Cerebellar cortex (tissue), 1 donor: ENCODE results near the gene ANKS6.

Experiments
- DNase-seq: peaks from one replicate; pipeline ENCODE4 v3.0.0-alpha.2; 2015; ENCODE audit warnings: low spot score

The ANKS6 gene

DNA sequence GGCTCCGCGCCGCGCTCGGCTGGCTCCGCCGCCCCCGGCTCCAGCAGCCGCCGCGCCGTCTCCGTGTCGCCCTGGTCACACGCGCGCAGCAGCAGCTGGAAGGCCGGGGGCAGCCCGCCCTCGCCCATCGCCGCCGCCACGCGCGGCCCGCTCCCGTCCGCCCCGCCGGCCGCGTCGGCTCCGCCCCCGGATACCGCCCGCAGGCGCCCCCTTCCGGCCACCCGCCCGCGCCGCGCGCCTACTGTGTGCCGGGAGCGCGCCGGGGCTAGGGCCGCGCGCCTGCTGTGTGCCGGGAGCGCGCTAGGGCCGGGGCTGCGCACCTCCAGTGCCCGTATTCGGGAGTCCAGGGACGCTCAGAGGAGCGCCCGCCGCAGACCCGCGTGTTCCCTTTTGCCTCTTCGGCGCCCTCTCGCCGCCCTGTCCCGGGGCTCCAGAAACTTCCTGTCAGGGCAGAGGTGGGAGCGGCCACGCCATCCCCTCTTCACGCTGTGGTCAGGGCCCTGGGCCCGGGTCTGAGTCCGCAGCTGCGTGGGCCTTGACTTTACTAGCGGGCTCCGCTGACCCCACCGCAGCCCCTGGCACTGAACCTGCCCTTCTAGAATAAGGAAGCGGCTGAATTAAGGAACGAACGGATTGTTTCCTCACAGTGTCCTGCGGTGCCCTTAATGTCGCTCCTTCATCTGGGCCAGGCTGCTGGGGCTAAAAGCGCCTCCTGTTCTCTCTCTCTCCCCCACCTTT lies at the start of gene ANKS6:
Gene ANKS6 (minus strand): TSS at position 192 of the 738 bp plus-strand sequence. CDS start 64 bp downstream, at position 128.
- peak; percentile 69 for DNase-seq

DNA sequence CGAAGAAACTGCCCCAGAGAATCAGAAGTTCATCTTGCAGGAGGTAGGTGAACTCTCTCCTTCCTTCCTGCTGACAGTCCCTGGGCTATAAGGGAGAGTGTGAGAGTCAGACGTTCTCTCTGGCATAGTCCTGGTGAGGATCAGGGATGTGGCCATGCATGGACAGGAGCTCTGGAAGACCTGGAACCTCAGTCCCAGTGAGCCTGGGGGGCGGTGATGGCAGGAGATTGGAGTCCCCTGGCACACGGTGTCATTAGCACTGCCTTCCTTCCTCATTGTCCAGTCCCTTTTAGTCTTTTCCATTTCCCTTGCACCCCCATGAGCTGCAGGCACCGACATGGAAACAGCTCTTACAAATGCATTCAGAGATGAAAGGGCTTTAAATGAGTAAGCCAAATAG lies 49.7 kb upstream of the ANKS6 start:
- no peak for DNase-seq

DNA sequence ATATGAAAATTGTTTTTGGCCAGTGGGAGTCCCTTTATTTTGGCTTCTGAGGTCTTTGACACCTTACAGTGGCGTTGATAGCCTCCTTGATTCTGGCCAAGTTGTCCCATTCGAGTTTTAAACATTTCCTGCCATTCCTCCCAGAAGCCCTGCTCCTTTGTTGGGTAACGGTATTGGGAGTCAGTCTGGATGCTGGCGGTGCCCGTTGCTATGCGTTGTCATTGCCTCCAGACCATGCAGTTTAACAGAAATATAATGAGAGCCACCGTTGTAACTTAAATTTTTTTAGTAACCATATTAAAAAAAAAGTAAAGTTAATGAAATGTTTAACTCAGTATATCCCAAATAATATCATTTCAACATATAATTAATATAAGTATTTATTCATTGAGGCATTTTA lies 46.2 kb upstream of the ANKS6 start:
- no peak for DNase-seq

DNA sequence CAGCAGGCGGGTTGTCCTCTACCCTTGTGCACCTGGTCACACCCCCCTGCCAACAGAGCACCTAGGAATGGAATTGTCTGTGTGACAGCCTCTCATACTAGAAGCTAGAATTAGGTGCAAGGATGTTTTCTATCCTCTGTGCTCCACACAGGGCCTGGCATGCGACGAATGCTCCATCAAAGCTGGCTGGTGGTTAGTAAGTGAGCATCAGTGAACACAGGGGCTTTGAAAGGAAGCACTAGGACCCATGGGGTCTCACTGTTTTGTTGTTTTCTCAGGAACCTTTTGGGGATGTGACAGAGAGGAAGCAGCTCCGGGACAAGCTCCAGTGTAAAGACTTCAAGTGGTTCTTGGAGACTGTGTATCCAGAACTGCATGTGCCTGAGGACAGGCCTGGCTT lies 43.4 kb upstream of the ANKS6 start:
- DNase-seq = no peak

DNA sequence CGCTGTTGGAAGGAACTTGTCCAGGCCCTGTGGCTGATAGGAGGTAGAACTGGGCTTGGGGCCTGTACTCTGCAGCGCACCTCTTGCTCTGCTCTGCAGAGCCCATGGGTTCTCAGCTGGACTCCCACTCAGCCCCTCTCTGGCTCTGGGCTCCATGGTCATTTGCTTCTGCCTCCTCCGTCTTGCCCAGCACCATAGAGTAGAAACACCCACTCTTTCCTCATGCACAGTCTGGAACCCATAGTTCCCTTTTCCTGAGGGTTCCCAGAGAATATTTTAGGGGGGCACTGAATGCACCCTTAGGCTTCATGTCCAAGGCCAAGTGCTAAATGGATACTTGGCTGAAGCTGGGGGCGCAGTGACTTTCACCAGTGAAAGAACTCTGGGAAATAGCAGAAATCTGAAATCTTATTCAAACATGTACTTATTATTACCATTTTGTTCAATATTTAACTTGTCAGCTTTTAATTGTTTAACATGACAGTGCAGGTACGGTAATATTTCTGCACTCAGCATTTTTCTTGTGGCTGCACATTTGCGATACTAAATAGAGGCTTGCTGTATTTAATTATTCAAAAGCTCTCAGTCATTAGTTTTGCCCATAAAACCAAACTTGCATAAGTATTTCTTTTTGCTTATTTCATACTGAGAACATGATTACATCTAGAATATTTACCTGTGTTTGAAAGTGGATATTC lies 42.7 kb upstream of the ANKS6 start:
- DNase-seq = no peak

DNA sequence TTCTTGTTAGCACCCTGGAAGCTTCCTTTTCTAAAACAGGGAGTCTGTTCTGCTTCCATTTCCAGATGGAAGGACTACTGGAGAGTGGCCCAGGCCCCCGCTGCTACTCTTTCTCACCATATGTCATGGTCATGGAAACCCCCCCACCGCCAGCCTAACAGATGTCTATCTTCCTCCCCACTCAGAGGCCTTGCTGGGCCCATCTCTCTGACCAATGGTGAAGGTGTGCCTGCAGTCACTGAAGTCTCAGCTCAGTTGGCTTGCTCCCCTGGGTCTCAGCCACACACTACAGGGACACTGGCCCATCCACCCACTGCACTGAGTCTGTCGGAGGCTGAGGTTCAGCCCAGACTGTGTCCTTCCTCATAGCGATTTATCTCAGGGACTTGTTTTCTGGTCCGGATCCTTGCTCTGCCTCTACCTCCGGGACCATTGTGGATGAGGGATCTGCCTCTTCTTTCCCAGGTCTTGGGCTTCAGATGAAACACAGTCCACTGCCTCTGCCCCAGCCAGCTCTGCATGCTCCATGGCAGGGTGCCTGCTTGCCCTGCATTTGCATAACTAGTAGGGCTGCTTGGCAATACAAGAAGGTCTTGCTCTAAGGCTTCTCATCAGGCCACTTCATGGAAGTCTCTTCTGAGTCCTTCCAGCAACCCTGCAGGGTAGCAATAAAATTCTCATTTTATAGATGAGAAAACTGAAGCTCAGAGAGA lies 42.0 kb upstream of the ANKS6 start:
- DNase-seq = peak; percentile 94

DNA sequence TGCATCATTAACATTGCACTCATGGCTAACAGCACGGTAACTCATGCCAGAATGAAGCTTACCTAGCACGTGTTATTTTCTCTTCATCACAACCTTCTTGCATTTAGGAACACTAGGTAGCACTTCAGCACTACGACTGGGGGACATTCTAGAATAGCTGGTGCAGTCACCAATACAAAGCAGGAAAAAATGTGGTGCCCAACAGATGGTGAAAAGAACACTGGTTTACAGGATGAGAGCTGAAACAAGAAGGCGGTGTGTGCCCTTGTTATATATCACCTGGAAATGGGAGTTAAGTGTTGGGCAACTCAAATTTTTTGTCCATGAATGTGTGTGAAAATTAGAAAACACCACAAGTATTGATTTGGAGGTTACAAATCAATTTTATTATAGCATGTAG lies 41.2 kb upstream of the ANKS6 start:
- DNase-seq = peak; percentile 73

DNA sequence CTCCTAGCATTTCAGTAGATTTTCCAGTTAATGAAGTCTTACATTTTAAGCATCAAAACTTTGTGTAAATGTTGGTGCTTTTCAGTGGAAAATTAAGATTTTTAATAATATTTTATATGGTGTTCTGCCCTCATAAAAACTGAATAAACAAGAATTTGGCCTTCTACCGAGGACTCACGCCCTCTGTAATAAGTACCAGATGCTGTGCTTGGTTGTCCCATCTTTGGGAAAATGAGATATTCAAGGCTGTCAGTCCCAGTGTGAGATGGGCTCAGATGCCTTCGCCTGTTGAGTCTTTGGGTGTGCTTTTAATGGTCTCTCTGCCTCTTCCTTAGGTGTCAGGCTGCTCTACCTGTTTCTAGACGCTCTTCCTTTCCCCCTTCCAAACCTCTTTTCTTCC lies 39.9 kb upstream of the ANKS6 start:
- DNase-seq = no peak

DNA sequence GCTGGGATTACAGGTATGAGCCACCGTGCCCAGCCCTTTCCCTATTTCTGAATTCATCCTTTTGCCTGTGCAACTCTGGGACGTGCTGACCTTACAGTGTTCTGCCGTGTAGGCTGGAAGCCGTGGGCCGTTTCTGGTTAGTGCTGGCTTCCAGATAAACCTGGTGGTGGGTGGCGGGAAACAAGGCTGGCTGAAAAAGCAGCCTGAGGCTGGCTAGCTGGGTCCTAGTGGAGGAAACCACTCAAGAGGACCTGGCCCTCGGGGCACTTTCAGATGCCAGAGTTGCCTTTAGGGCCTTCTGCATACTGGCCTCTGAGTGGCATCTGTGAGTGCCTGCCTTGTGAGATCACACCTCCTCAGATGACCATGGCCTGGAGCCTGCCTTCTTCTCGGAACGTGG lies 38.0 kb upstream of the ANKS6 start:
- DNase-seq = no peak

DNA sequence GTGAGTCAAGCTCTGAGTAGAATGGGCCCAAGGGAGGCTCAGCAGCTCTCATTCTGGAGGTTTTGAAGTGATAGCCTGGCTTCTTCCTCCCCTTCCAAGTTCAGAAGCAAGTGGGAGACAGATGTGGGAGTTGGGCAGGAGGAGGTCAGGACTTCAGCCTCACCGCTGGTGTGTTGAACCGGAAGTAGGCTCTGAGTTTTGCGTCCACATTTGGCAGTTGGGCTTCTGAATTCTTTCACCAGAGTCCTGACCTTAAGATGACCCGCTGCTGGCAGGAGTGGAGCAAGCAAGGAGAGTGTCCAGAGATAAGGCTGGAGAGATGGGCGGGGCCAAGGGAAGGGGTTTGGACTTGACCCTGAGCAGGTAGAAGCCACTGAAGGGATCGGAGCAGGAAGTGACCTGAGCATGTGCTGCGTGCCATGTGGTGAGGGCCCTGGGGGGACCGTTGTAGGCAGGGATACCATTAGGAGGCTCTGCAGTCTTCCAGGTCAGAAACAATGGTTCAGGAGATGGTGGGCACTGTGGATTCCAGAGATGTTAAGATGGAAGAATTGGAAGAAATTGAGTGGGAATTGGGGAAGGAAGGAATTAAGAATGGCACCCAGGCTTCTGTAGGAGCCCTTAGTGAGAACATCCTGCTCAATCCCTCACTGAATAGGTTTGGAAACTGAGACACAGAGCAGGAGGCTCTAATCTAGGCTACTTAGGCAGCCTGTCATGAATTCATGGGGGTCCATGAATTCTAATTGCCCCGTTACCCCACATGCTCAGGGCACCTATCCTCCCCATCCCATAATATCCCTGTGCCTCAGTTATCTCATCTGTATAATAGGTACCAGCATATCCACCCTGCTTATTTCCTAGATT lies 37.0 kb upstream of the ANKS6 start:
- no peak for DNase-seq

DNA sequence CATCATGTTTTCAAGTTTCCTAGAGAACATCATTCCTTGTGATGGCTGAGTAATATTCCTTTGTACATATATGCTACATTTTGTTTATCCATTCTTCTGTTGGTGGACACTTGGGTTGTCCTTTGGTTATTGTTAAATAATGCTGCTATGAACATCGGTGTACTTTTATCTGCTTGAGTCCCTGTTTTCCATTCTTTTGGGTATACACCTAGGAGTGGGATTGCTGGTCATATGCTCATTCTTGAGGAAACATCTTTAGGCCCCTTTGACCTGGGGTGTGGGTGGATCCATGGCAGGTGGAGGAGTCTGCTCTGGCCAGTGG lies 36.4 kb upstream of the ANKS6 start:
- no peak for DNase-seq

DNA sequence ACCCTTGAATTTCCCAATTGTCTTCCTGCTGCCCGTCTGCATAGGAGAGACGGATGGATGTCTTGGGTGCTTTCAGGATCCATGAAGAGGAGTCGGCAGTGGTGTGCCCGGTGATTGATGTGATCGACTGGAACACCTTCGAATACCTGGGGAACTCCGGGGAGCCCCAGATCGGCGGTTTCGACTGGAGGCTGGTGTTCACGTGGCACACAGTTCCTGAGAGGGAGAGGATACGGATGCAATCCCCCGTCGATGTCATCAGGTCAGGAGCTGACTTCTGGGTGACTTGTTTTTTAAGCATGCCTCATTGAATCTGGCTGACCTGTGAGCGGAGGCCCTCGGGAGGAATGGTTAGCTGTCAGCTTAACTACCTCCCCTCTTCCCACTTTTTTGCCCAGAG lies 35.3 kb upstream of the ANKS6 start:
- no peak for DNase-seq

DNA sequence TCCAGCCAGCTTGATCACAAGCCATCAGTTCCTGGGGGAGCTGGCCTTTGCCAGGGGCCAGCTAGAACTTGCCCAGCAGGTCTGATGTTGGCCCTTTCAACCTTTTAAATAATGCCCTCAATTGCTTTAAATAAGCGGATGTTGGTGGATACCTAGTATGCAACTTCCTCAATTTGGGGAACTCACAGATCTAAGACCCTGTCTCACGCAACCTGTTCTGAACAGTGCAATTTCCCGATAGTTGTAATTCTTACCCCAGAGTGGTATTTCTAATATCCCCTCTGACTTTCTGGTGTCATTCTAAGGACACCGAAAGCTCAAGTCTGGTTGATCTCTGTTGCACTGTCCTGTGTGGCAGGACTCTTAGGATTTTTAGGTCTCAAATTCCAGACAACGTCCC lies 34.2 kb upstream of the ANKS6 start:
- DNase-seq = no peak

DNA sequence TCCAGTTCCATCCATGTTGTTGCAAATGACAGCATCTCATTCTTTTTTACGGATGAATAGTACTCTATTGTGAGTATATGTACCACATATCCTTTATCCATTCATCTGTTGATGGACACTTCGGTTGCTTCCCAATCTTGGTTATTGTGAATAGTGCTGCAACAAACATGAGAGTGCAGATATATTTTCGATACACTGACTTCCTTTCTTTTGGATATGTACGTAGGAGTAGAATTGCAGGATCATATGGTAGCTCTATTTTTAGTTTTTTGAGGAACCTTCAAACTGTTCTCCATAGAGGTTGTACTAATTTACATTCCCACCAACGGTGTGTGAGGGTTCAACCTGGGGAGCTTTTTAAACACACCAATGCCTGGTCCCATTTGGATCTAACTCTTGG lies 33.4 kb upstream of the ANKS6 start:
- no peak for DNase-seq

DNA sequence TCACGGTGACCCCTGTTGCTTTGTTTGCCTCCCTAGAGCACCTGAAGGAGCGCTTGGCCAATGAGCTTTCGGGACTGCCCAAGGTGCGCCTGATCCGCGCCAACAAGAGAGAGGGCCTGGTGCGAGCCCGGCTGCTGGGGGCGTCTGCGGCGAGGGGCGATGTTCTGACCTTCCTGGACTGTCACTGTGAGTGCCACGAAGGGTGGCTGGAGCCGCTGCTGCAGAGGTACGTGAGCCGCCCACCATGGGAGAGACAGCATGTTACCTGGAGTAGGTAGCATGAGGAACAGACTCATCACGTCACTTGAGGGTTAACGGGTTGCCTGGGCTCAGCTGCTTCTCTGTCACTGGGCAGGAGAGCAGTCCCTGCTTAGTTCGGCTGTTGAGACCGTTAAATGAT lies 30.4 kb upstream of the ANKS6 start:
- DNase-seq = no peak

DNA sequence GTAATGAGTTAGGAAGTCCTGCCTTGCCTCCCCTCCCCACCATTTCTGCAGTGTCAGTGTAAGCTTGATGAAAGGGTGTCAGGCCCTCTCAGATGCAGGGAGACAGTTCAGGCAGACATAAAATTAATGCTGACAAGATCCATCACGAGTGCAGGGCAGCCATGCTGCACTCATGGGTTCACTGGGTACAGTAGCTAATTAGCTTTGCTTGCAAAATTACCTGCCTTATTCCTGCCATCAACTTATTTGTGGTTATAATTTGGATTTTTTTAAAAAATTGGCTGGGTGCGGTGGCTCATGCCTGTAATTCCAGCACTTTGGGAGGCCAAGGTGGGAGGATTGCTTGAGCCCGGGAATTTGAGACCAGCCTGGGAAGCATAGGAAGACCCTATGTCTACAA lies 29.1 kb upstream of the ANKS6 start:
- DNase-seq = no peak

DNA sequence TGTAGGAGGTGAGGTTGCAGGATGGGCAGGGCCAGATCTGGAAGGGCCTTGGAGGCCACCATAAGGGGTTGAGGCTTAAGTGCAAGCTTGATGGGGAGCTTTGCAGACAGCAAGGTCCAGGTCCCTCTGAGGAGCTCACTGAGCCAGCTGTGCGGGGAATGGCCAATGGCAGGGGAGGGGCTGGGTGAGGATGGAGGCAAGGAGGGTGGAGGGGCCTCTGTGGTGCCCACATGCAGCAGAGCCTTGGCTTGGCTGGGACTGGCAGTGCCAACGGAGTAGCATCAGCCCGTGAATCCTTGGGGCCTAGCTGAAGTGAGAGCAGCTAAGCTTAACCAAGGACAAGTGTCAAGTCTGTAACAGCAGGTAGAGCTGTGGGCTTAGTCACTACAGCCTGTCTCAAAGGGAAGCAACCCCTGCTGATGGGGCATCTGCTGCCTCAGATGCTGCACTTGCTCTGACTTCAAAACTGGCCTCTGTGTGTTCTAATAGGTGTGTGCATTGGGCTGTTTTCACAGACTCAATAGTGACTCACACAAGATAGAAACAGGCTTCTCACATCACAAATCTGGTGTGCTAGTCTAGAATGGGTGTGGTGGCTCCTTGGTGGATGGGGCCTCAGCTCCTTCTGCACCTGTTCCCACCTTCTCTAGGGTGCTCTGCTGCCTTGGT lies 27.4 kb upstream of the ANKS6 start:
- DNase-seq = peak; percentile 92

DNA sequence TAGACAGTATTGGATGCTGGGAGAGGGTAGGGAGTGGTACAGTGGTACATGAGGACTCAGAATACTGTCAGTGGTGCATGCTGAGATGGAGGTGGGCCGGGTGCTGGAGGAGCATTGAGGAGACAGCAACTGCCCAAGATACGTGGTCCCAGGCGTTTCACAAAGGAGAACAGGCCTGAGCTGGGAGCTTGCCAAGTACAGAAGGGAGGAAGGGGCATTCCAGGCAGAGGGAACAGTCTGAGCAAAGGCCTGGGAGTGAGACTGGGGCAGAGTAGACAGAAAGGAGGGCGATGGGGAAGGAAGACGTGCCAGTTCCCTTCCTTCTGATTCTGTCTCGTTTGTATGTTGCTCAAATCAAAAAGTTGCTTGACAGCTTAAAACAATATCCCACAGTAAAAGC lies 26.3 kb upstream of the ANKS6 start:
- DNase-seq = no peak

DNA sequence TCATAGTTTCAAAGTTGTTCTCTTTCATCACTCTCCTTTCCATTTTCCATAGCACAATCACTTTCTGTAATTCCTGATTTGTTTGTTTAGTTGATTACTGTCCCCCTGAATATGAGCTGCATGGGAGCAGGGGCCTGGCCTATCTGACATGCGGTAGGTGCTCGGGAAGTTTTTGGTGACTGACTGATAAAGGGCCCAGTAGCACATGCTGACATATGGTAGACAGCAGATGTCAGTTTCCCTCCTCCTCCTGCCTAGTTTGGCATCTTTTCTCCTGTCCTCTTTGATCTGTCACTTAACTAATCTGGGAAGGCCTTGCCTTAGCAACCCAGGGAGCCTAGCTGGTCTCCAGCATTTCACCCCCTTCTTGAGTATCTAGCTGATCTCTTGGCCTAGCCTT lies 25.5 kb upstream of the ANKS6 start:
- peak; percentile 82 for DNase-seq

DNA sequence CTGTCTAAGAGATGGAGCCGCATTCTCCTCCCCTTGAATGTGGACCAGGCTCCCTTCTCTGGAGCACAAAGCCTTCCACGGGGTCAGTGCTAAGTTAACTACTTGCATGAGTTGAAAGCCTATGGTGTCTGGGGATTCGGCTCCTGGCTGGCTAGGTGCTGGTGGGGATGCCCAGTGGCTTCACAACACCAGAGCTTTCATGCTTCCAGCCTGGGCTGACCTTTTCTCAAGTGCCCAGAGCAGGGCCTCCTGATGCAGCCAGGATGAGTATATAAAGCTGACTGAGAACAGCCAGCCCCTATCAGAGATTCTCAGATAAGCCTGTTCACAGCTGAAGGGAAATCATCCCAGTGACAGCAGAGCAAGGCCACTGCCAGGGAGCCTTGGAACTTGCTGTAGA lies 22.9 kb upstream of the ANKS6 start:
- no peak for DNase-seq

DNA sequence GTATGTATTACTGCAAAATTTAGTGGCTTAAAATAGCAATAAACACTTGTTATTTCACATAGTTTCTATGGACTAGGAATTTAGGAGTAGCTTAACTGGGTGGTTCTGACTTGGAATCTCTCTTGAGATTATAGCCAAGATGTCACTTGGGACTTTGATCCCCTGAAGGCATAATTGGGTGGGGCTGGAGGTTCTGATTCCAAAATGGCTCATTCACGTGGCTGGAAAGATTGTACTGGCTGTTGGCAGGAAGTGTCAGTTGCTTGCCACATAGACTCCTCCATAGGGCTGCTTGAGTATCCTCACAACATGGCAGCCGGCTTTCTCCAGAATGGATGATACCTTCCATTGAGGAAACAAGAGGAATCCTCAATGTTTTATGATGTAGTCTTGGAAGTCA lies 22.4 kb upstream of the ANKS6 start:
- DNase-seq = no peak

DNA sequence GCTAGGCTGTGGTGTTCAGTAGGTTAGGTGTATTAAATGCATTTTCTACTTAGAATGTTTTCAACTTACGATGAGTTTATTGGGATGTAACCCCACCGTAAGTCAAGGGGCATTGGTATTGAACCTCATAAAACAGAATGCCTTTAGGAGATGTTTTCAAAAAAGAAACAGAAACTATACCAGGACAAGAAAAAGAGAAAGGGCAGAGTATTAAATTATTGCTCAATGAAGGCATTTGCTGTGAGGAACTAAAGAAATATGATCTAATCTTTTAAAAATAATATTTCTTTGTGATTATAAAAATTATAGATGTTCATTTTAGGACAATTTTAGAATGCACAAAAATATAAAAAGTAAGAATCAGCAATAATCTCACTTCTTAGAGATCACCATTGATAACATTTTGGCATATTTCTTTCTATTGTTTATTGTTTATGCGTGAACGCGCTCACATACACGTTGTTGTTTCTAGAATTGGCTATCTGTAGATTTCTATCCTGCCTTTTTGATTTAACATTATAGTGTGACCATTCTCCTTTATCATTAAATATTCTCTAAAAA lies 19.1 kb upstream of the ANKS6 start:
- DNase-seq = no peak
